Activated T-helper 2 cell treated with anti-CD3 and anti-CD28 coated beads, Interferon-gamma antibody, Interleukin-2, Interleukin-4, amounts not matched to agents 10 μg/mL and 5 μg/mL and 100 μg/mL, durations not matched to agents 14 hours and 24 hours and 36 hours (primary cell): ENCODE data around the gene TANK. TPM values are rescaled to one million over a fixed set of nuclear protein-coding genes. Genes with fewer than 3 reads are reported as not detected.

Experiments
- DNase-seq: peaks from one replicate; pipeline ENCODE4 v3.0.0; 2021; ENCODE audit warnings: low spot score
- H3K27ac Mint-ChIP-seq: one replicate; pipeline ENCODE4 v1.8.0; 2021; ENCODE audit warnings: mixed read lengths
- H3K27me3 Mint-ChIP-seq: one replicate; pipeline ENCODE4 v1.8.0; 2021; ENCODE audit warnings: low read depth, mixed read lengths
- H3K36me3 Mint-ChIP-seq: one replicate; pipeline ENCODE4 v1.8.0; 2021; ENCODE audit warnings: low read depth, mixed read lengths
- H3K4me1 Mint-ChIP-seq: one replicate; pipeline ENCODE4 v1.8.0; 2021; ENCODE audit warnings: low read depth, mixed read lengths
- H3K4me3 Mint-ChIP-seq: one replicate; pipeline ENCODE4 v1.8.0; 2021; ENCODE audit warnings: low read depth, mild to moderate bottlenecking, moderate library complexity, mixed read lengths
- H3K9me3 Mint-ChIP-seq: one replicate; pipeline ENCODE4 v1.8.0; 2021; ENCODE audit warnings: mixed read lengths
- intact Hi-C: fragments of 100-400 bp; cut with micrococcal nuclease; formaldehyde crosslinking; loops from one replicate; pipeline ENCODE4 v1.15.1; 2023
- total RNA-seq: library from RNA; stranded (reverse); gene quantifications from 2 replicates; pipeline ENCODE4 v1.2.3, GENCODE V29; 2022

The TANK gene
- total RNA-seq, 1 donor from 2014 or later: 66.2 TPM

DNA sequence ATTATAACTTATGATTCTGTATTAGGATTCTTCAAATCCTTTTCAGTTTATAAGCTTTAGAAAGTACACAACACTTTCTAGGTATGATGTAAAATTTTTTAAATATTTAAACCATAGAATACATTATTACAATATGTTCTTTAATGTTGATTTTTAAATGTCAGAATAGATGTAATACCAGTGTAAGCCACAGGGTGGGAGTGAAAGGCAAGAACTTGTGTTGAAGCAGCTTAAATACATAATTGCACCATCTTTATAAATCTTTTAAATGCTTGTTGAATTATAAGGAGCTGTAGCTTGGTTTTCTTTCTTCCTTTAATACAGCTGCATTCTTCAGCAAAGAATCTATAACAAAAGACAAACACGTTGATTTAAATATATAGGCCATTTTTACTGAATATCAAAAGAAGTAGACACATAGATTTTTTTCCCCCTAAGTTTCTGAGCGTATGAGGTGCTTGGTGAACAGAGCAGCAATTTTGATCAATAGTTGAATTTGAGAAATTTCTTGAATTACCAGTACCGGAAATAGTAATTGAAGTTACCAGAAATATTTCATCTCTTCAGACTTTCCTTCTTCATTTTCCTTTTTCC is 63.0 kb downstream of the TANK start:
- no peak overlapping the region for H3K27ac Mint-ChIP-seq
- no peaks in the 10 kb centered on the region for H3K27me3 Mint-ChIP-seq
- peaks cover 1% of the 10 kb centered on the region for H3K4me1 Mint-ChIP-seq
- H3K9me3 Mint-ChIP-seq: no peaks in the 10 kb centered on the region
- H3K4me3 Mint-ChIP-seq: no peak overlapping the region
- peaks cover 42% of the 10 kb centered on the region for H3K36me3 Mint-ChIP-seq
- intact Hi-C loops: loop anchor here (1.0 to 2.0 kb wide), 2 partner anchors 14 to 50 kb away; no protein-coding TSS in a partner anchor
- DNase-seq: no peak

DNA sequence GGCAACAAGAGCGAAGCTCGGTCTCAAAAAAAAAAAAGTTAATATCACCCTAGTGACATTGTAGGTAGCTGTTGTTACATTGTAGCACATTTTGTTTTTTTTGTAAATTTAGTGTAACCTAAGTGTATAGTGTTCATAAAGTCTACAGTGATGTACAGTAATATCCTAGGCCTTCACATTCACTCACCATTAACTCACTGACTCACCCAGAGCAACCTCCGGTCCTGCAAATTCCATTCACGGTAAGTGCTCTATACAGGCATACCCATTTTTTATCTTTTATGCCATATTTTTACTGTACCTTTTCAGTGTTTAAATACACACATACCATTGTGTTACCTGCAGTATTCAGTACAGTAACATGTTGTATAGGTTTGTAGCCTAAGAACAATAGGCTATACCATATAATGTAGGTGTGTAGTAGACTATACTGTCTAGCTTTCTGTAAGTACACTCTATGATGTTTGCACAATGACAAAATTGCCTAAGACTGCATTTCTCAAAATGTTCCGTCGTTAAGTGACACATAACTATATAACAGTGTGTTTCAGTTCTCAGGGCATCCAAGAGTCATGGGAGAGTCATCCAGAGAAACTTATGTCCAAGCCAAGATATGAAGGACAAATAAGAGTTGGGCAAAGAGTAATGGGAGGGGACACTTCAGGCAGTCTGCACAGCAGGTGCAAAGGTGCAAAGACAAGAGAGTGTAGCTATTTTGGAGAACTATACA is 68.4 kb downstream of the TANK start:
- H3K9me3 Mint-ChIP-seq: no peaks in the 10 kb centered on the region
- DNase-seq: no peak
- intact Hi-C loops: no loop called here
- H3K36me3 Mint-ChIP-seq: peaks cover 48% of the 10 kb centered on the region
- H3K4me3 Mint-ChIP-seq: no peak overlapping the region
- no peak overlapping the region for H3K27ac Mint-ChIP-seq
- no peaks in the 10 kb centered on the region for H3K27me3 Mint-ChIP-seq
- H3K4me1 Mint-ChIP-seq: peaks cover 5% of the 10 kb centered on the region

DNA sequence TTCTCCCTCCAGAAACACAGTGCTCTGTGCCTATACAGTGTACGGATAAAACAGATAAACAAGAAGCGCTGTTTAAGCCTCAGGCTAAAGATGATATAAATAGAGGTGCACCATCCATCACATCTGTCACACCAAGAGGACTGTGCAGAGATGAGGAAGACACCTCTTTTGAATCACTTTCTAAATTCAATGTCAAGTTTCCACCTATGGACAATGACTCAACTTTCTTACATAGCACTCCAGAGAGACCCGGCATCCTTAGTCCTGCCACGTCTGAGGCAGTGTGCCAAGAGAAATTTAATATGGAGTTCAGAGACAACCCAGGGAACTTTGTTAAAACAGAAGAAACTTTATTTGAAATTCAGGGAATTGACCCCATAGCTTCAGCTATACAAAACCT is 70.7 kb downstream of the TANK start:
- Mint-ChIP-seq H3K27me3 (no peaks in the 10 kb centered on the region), H3K27ac (no peak overlapping the region), H3K4me1 (peaks cover 7% of the 10 kb centered on the region), H3K9me3 (no peaks in the 10 kb centered on the region), H3K36me3 (peaks cover 42% of the 10 kb centered on the region), H3K4me3 (no peak overlapping the region)
- no peak for DNase-seq
- intact Hi-C loops: no loop called here

DNA sequence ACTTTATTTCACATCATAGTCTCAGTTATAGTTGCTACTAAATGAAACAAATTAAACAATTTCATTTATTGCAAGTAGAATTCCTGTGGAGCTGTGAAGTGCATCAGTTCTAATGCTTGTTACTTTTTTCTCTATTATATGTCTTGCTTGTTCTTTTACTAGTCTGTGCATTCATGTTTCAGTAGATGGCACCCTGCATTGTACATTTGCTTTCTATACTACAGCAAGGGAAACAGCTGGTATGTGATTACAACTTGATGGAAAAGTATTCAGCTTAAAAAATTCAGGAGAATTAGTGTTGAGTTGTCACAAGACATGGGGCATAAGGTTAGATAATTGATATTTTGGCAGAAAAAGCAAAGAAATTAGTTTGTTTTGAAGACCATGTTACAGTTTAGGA is 72.3 kb downstream of the TANK start:
- no peaks in the 10 kb centered on the region for H3K27me3 Mint-ChIP-seq
- H3K36me3 Mint-ChIP-seq: peaks cover 45% of the 10 kb centered on the region
- no peak overlapping the region for H3K4me3 Mint-ChIP-seq
- no peaks in the 10 kb centered on the region for H3K9me3 Mint-ChIP-seq
- H3K4me1 Mint-ChIP-seq: peaks cover 13% of the 10 kb centered on the region
- no peak for DNase-seq
- intact Hi-C loops: no loop called here
- H3K27ac Mint-ChIP-seq: no peak overlapping the region

DNA sequence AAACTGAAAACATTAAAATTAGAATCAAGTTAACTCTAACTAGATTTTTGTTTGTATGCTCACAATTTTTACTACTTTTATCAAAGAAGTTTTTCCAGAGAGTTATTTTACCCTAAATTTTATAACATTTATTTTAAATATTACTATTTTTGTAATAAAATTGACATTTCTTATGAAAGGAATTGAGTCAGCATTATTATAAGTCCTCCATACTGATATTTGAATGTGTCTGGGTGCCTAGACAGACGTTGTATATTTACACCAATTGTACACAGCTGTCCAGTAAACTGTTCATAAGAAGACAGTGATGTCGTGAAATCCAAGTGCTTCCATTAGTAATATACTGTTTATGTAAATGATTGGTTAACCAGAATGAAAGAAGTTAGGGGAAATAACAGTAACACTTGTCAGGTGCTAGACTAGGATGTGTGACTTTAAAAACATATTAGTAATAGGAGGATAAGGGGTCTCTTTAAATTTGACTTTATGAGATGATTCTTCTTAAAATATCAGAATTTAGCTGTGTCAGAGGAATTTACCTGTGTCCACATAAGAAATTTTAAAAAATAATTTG is 73.7 kb downstream of the TANK start:
- no peak for DNase-seq
- no peak overlapping the region for H3K27ac Mint-ChIP-seq
- no peaks in the 10 kb centered on the region for H3K9me3 Mint-ChIP-seq
- H3K4me3 Mint-ChIP-seq: no peak overlapping the region
- peaks cover 18% of the 10 kb centered on the region for H3K4me1 Mint-ChIP-seq
- peaks cover 33% of the 10 kb centered on the region for H3K36me3 Mint-ChIP-seq
- intact Hi-C loops: no loop called here
- H3K27me3 Mint-ChIP-seq: no peaks in the 10 kb centered on the region

DNA sequence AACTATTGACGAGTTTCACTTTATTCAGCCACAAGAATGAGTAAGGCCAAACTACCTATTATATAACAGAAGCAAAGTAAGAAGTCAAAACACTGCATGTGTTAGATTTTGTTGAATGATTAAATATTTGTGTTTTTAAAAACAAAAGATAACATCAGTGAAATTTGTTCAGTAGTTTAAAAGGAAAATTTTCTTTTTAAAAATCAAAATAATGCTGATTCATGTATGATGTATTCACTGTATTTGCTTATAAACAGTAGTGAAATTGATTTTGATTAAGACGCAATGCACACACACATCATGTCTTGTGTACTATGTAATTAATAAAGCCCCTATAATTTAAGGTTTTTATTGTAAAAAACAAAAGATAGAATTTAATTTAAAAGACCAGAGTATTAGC is 74.4 kb downstream of the TANK start:
- no peaks in the 10 kb centered on the region for H3K27me3 Mint-ChIP-seq
- peaks cover 18% of the 10 kb centered on the region for H3K4me1 Mint-ChIP-seq
- no peak overlapping the region for H3K4me3 Mint-ChIP-seq
- peaks cover 29% of the 10 kb centered on the region for H3K36me3 Mint-ChIP-seq
- no peak overlapping the region for H3K27ac Mint-ChIP-seq
- no peak for DNase-seq
- no peaks in the 10 kb centered on the region for H3K9me3 Mint-ChIP-seq
- intact Hi-C loops: loop anchor here (5.0 kb wide), 1 partner anchor 183 kb away; the partner anchor contains the start of gene TBR1

DNA sequence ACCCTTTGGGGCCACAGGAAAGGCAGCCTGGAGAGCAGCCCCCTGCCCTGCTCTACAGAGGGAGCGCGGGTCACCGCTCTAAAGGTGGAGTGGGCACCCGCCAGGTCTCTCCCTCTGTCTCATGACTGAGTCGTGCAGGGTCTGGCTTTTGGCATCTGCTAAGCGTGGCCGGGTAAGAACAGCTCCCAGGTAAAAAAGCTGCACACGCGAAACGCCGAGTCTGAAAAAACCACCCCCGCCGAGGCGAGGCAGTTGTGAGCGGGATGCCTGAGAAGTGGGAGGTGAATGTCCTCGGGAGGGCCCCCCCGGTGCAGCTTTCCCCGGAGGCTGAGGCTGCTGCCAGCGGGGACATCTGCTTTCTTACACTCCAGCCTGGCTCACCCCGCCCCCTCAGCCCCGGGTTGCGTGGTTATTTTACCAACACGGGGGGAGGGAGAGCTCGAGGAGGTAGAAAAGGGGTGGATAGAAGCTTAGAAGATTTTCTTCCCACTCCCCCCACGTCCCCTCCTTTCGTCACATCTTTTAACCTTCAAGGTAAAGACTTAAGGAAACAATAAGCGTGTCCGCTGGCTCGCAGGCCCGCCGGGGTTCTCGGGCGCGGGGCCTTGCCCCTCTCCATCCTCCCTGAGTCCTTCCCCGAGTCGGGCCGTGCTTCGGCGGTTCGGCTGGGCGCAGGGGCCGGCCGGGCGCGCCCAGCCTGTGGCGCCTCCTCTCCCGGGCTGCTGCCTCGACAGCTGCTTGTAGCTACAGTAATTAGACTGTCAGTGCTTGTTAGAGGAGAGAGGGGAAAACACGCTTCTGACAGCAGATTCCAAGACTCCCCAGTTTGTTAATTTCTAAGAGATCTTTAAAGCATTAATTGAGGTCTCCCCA is 77.4 kb downstream of the TANK start:
- intact Hi-C loops: loop anchor here (1.0 to 5.0 kb wide), 3 partner anchors 15 to 180 kb away; partner anchors contain the start of gene TBR1
- peak overlapping the region; percentile 66 for H3K27ac Mint-ChIP-seq
- peaks cover 28% of the 10 kb centered on the region for H3K4me1 Mint-ChIP-seq

DNA sequence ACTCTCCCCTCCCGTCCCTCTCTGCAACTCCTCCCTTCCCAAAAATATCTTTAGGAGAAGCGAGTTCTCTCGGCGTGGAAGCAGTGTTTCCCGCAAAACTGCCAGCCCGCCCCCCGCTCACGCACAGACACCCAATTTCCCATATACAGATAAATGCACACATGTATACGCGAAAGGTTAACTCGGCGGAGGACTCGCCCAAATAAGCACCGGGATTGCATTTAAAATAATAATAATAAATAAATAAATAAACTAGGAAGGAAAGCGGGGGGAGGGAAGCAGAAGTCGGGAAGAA is 78.0 kb downstream of the TANK start:
- intact Hi-C loops: loop anchor here (1.0 to 5.0 kb wide), 2 partner anchors 35 to 179 kb away; partner anchors contain the start of gene TBR1
- Mint-ChIP-seq H3K27me3 (no peaks in the 10 kb centered on the region), H3K27ac (peak overlapping the region; percentile 66), H3K9me3 (no peaks in the 10 kb centered on the region), H3K4me3 (peak overlapping the region; percentile 84), H3K36me3 (peaks cover 15% of the 10 kb centered on the region), H3K4me1 (peaks cover 33% of the 10 kb centered on the region)
- no peak for DNase-seq

More for the DNA sequence above, 77.4 kb downstream of the TANK start:
- no peaks in the 10 kb centered on the region for H3K27me3 Mint-ChIP-seq
- DNase-seq: peak; percentile 23
- H3K36me3 Mint-ChIP-seq: peaks cover 16% of the 10 kb centered on the region
- H3K4me3 Mint-ChIP-seq: peak overlapping the region; percentile 84
- H3K9me3 Mint-ChIP-seq: no peaks in the 10 kb centered on the region

DNA sequence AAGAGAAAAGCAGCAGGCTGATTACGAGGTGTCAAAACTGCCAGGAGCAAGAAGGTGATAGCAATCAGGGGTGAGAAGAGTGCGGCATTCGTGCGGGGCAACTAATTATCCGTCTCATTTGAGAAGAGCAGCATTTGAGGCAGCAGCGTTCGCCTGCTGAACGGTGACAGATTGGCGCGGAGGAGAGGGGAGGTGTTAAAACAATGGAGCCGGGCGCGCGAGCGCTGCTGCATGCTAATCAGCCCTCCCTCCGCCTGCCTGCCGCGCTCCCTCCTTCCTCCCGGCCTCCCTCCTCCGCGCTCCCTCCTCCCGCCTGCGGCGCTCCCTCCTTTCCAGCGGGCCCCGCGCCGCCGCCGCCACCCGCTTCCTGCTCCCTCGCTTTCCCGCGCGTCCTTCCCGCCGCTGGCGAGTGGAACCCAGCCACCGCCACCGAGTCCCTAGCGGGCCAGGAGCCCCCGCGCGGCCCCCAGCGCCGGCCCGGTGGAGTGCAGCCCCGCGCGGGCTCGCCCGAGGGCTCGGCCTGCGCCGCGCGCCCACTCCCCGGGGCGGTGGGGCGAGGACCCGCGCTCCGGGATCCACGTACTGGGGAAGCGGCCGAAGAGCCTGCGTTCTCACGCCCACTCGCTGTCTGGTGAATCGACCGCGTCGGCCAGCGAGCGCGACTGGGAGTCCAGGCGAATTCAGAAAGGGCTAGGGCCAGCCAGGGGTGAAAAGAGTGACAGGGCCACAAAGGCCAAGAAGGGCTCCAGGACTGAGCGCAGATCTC is 78.5 kb downstream of the TANK start:
- intact Hi-C loops: loop anchor here (1.0 to 5.0 kb wide), 2 partner anchors 35 to 179 kb away; partner anchors contain the start of gene TBR1
- no peaks in the 10 kb centered on the region for H3K27me3 Mint-ChIP-seq
- peak overlapping the region; percentile 66 for H3K27ac Mint-ChIP-seq
- peaks cover 37% of the 10 kb centered on the region for H3K4me1 Mint-ChIP-seq
- H3K4me3 Mint-ChIP-seq: peak overlapping the region; percentile 84
- peaks cover 15% of the 10 kb centered on the region for H3K36me3 Mint-ChIP-seq
- no peaks in the 10 kb centered on the region for H3K9me3 Mint-ChIP-seq
- DNase-seq: peak; percentile 39

DNA sequence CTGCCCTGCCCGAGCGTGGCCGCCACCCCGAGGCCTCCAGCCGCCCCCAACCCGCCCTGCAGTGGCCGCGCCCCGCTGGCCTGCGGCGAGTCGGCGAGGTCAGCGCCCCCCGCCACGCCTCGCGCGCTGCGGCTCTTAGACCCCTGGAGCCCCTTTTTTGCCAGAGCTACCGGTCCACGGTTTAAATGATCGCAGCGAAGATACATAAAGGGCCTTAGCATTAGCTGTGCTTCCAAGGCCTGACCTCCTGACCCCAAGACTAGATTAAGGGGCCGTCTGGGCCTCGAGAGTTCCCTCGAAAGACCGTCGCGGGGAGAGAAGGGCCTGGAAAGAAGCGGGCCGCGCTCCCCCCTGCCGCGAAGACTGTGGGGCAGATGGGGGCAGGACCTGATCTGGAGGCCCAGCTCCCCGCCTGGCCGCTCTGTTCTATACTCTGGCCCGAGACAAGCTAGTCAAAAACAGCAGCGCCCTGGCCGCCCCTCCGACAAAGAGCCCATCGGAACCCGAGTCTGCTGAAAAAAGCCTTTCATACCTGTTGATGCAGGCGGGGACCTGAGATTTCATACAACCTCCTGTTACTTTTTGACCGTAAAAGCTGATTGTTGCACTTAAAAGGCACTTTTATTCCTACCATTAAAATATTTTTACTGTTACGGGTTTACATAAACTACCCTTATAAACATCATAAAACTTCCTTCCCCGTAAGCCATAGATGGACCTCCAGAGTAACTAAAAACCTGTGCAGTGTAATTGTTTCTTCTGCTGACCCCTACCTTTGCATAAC is 79.3 kb downstream of the TANK start:
- DNase-seq: no peak
- intact Hi-C loops: loop anchor here (5.0 to 10.0 kb wide), 3 partner anchors 145 to 715 kb away; partner anchors contain the start of gene TBR1

DNA sequence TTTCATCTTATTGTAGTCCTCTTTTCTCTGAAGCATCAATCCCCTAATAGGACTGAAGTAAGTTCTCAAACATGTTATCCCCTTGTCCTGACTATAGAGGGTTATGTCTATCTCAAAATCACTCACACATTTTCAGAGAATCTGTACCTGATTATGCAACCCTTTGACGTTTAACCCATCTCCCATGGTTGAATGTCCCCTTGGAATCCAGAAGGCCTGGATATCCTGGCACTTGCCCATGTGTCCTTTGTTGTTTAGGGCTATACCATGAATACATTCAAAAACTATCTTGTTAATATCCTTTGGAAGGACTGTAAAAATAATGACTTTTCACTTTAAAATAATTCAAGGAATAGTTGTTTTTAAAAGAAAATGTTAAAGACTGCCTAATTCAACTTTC is 81.7 kb downstream of the TANK start:
- H3K27me3 Mint-ChIP-seq: no peaks in the 10 kb centered on the region
- peaks cover 55% of the 10 kb centered on the region for H3K4me1 Mint-ChIP-seq

More for the DNA sequence above, 79.3 kb downstream of the TANK start:
- Mint-ChIP-seq H3K36me3 (peaks cover 15% of the 10 kb centered on the region), H3K4me3 (peak overlapping the region; percentile 39), H3K27ac (no peak overlapping the region), H3K27me3 (no peaks in the 10 kb centered on the region), H3K4me1 (peaks cover 43% of the 10 kb centered on the region), H3K9me3 (no peaks in the 10 kb centered on the region)

More for the DNA sequence above, 81.7 kb downstream of the TANK start:
- intact Hi-C loops: loop anchor here (10.0 kb wide), 2 partner anchors 143 to 713 kb away; no protein-coding TSS in a partner anchor
- no peak overlapping the region for H3K27ac Mint-ChIP-seq
- no peaks in the 10 kb centered on the region for H3K9me3 Mint-ChIP-seq
- H3K4me3 Mint-ChIP-seq: no peak overlapping the region
- H3K36me3 Mint-ChIP-seq: peaks cover 15% of the 10 kb centered on the region
- no peak for DNase-seq
